NCI-H524 (cell line): Measurements from ENCODE around the gene CCT5.
"Not testable (repeated sequence)": the region's sequence is repeated elsewhere in the genome, so short reads cannot be mapped to it uniquely, and the experiment has no call there.

Experiments used
- DNase-seq, 2 experiments: peaks; one replicate each; lab custom pipeline; 2025; lab: John Stamatoyannopoulos, UW

CCT5 gene

GRCh38 chr5:10246761-10247160 lies 3.3 kb upstream of the CCT5 start:
- no peak for DNase-seq

GRCh38 chr5:10247217-10247616 lies 2.9 kb upstream of the CCT5 start:
- not testable (repeated sequence) for DNase-seq

- DNase-seq: peak in 1 of 2 experiments; percentile 33
These were observed 1.5 kb upstream of the CCT5 start for GRCh38 chr5:10248378-10249260.

- DNase-seq: peak in 1 of 2 experiments; percentile 56
These were observed 761 bp downstream of the CCT5 start for GRCh38 chr5:10250806-10251276.

- peak in 1 of 2 experiments; percentile 25 for DNase-seq
These were observed 1.3 kb downstream of the CCT5 start for GRCh38 chr5:10251405-10251804.

- no peak for DNase-seq
These were observed 3.3 kb downstream of the CCT5 start for GRCh38 chr5:10253390-10253789.

GRCh38 chr5:10254686-10255085 lies 4.6 kb downstream of the CCT5 start:
- no peak for DNase-seq

- DNase-seq: no peak
These were observed 7.8 kb downstream of the CCT5 start for GRCh38 chr5:10257870-10258269.

GRCh38 chr5:10259899-10260298 lies 9.8 kb downstream of the CCT5 start:
- DNase-seq: no peak

GRCh38 chr5:10261065-10261464 lies 11.0 kb downstream of the CCT5 start:
- DNase-seq: no peak

- DNase-seq: peak in 1 of 2 experiments; percentile 42
These were observed 12.2 kb downstream of the CCT5 start for GRCh38 chr5:10262121-10262774.

GRCh38 chr5:10262995-10263394 lies 12.9 kb downstream of the CCT5 start:
- no peak for DNase-seq

GRCh38 chr5:10264604-10265003 lies 14.5 kb downstream of the CCT5 start:
- no peak for DNase-seq

- no peak for DNase-seq
These were observed 15.4 kb downstream of the CCT5 start for GRCh38 chr5:10265245-10266109.

GRCh38 chr5:10266137-10266536 lies 16.1 kb downstream of the CCT5 start:
- no peak for DNase-seq

GRCh38 chr5:10266839-10267238 lies 16.8 kb downstream of the CCT5 start:
- no peak for DNase-seq

- no peak for DNase-seq
These were observed 18.0 kb downstream of the CCT5 start for GRCh38 chr5:10268100-10268499.

GRCh38 chr5:10272053-10272874 lies 22.2 kb downstream of the CCT5 start:
- no peak for DNase-seq

GRCh38 chr5:10272875-10273209 lies 22.8 kb downstream of the CCT5 start:
- DNase-seq: not testable (repeated sequence)

- DNase-seq: no peak
These were observed 25.4 kb downstream of the CCT5 start for GRCh38 chr5:10275460-10275859.

- no peak for DNase-seq
These were observed 25.9 kb downstream of the CCT5 start for GRCh38 chr5:10275991-10276390.
